Measurements from ENCODE around the gene STK24.

GRCh38 chr13:98476538-98476966 lies 100.4 kb downstream of the STK24 start:
- no peak for TF ChIP-seq CTCF (conservative IDR thresholded peaks at IDR 0.05)
- TF ChIP-seq ZFX (IDR thresholded peaks at IDR 0.05) = no peak
